HG03558 (cell line): ENCODE results near the gene EVL.
"Not testable (repeated sequence)": the region's sequence is repeated elsewhere in the genome, so short reads cannot be mapped to it uniquely, and the experiment has no call there.

Source experiments
- ATAC-seq: cut with Tn5 transposase; IDR thresholded peaks from one replicate; pipeline ENCODE4 v1.9.1; 2021; ENCODE audit warnings: moderate number of reproducible peaks; ENCODE audit not compliant: unreplicated experiment; ENCODE audit errors: extremely low read depth

EVL gene

GRCh38 chr14:100155756-100156616 is 90.8 kb downstream of the EVL start:
- no peak for ATAC-seq

GRCh38 chr14:100156776-100157175 is 91.6 kb downstream of the EVL start:
- no peak for ATAC-seq

- ATAC-seq: not testable (repeated sequence)
These were observed 92.5 kb downstream of the EVL start for GRCh38 chr14:100157548-100158232.

- ATAC-seq: no peak
These were observed 93.4 kb downstream of the EVL start for GRCh38 chr14:100158566-100159093.

GRCh38 chr14:100159094-100159864 is 94.1 kb downstream of the EVL start, which contains the start of gene DEGS2:
DEGS2 (minus strand) TSS chr14:100159645; CDS start chr14:100159587, 58 bp downstream.
- ATAC-seq: no peak

- ATAC-seq: no peak
These were observed 94.8 kb downstream of the EVL start for GRCh38 chr14:100159865-100160533.

- no peak for ATAC-seq
These were observed 95.3 kb downstream of the EVL start for GRCh38 chr14:100160534-100160916.

- ATAC-seq: no peak
These were observed 100.2 kb downstream of the EVL start for GRCh38 chr14:100165376-100165775.

- ATAC-seq: no peak
These were observed 100.7 kb downstream of the EVL start for GRCh38 chr14:100165831-100166440.

- ATAC-seq: no peak
These were observed 103.3 kb downstream of the EVL start for GRCh38 chr14:100168506-100168905.

GRCh38 chr14:100170880-100171279 is 105.7 kb downstream of the EVL start:
- no peak for ATAC-seq

- ATAC-seq: no peak
These were observed 107.6 kb downstream of the EVL start for GRCh38 chr14:100172811-100173210.

GRCh38 chr14:100173353-100173752 is 108.1 kb downstream of the EVL start:
- no peak for ATAC-seq

- no peak for ATAC-seq
These were observed 111.6 kb downstream of the EVL start for GRCh38 chr14:100176811-100177327.

- ATAC-seq: no peak
These were observed 113.5 kb downstream of the EVL start for GRCh38 chr14:100178691-100179090.

GRCh38 chr14:100180671-100181070 is 115.4 kb downstream of the EVL start:
- not testable (repeated sequence) for ATAC-seq

- ATAC-seq: not testable (repeated sequence)
These were observed 116.8 kb downstream of the EVL start for GRCh38 chr14:100181876-100182551.

GRCh38 chr14:100187247-100187833 is 122.1 kb downstream of the EVL start:
- ATAC-seq: no peak
